ENCODE measurements around the gene MRPL49. TPM values are rescaled to one million over a fixed set of nuclear protein-coding genes. Genes with fewer than 3 reads are reported as not detected.

MRPL49 gene
- total and polyA plus RNA-seq, 2 of the 13 experiments (the other 11 are each of a cell fraction or from before 2014, with no cell fraction given), result 39.2 to 53.3 TPM

- peak; percentile 54 for TF ChIP-seq GATA4 (IDR thresholded peaks at IDR 0.05; ENCODE audit: borderline replicate concordance, low read depth)
- no peak for TF ChIP-seq ZKSCAN8 (CRISPR knock-in tag; IDR thresholded peaks at IDR 0.05; ENCODE audit: borderline replicate concordance)
- TF ChIP-seq KDM3A (CRISPR knock-in tag; IDR thresholded peaks at IDR 0.05; ENCODE audit: low read depth), result no peak; the same call in 1 of the 2 replicates
- TF ChIP-seq ZNF772 (CRISPR knock-in tag; IDR thresholded peaks at IDR 0.05), result no peak; the same call in 1 of the 2 replicates
- TF ChIP-seq ZFP36L2 (CRISPR knock-in tag; IDR thresholded peaks at IDR 0.05), result no peak
- no peak for TF ChIP-seq CEBPG (CRISPR knock-in tag; IDR thresholded peaks at IDR 0.05)
- TF ChIP-seq ZBED4 (CRISPR knock-in tag; IDR thresholded peaks at IDR 0.05; ENCODE audit: borderline replicate concordance), result peak; percentile 44; the same call in 1 of the 2 replicates
- TF ChIP-seq, protein P1, sequence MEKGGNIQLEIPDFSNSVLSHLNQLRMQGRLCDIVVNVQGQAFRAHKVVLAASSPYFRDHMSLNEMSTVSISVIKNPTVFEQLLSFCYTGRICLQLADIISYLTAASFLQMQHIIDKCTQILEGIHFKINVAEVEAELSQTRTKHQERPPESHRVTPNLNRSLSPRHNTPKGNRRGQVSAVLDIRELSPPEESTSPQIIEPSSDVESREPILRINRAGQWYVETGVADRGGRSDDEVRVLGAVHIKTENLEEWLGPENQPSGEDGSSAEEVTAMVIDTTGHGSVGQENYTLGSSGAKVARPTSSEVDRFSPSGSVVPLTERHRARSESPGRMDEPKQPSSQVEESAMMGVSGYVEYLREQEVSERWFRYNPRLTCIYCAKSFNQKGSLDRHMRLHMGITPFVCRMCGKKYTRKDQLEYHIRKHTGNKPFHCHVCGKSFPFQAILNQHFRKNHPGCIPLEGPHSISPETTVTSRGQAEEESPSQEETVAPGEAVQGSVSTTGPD (CRISPR knock-in tag; IDR thresholded peaks at IDR 0.05), result no peak
- TF ChIP-seq ZNF644 (CRISPR knock-in tag; IDR thresholded peaks at IDR 0.05; ENCODE audit: low read depth), result no peak
- TF ChIP-seq, protein P2, sequence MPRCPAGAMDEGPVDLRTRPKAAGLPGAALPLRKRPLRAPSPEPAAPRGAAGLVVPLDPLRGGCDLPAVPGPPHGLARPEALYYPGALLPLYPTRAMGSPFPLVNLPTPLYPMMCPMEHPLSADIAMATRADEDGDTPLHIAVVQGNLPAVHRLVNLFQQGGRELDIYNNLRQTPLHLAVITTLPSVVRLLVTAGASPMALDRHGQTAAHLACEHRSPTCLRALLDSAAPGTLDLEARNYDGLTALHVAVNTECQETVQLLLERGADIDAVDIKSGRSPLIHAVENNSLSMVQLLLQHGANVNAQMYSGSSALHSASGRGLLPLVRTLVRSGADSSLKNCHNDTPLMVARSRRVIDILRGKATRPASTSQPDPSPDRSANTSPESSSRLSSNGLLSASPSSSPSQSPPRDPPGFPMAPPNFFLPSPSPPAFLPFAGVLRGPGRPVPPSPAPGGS (CRISPR knock-in tag; IDR thresholded peaks at IDR 0.05), result no peak
- no peak for TF ChIP-seq KIAA2018 (CRISPR knock-in tag; IDR thresholded peaks at IDR 0.05; ENCODE audit: borderline replicate concordance)
- TF ChIP-seq, protein P3, sequence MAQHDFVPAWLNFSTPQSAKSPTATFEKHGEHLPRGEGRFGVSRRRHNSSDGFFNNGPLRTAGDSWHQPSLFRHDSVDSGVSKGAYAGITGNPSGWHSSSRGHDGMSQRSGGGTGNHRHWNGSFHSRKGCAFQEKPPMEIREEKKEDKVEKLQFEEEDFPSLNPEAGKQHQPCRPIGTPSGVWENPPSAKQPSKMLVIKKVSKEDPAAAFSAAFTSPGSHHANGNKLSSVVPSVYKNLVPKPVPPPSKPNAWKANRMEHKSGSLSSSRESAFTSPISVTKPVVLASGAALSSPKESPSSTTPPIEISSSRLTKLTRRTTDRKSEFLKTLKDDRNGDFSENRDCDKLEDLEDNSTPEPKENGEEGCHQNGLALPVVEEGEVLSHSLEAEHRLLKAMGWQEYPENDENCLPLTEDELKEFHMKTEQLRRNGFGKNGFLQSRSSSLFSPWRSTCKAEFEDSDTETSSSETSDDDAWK (CRISPR knock-in tag; IDR thresholded peaks at IDR 0.05), result no peak
- TF ChIP-seq ZNF713 (CRISPR knock-in tag; IDR thresholded peaks at IDR 0.05), result no peak
Observed at GRCh38 chr11:65134952-65135632, 13.0 kb downstream of the MRPL49 start (continued).

Measured in HepG2 (cell line).